Psoas muscle (tissue), 8 donors: ENCODE measurements around the gene CRB1. TPM values are rescaled to one million over a fixed set of nuclear protein-coding genes. Genes with fewer than 3 reads are reported as not detected.

ENCODE experiments used
- ATAC-seq, 4 donors: fragments of 200-7000 bp; cut with Tn5 transposase; one replicate each; pipeline ENCODE4 v1.9.1; 2020; ENCODE audit warnings: moderate library complexity in 3 of 4, mild to moderate bottlenecking in 2 of 4
- DNase-seq, 2 donors: peaks; one replicate each; pipeline ENCODE4 v3.0.0-alpha.2; 2020
- H3K27ac ChIP-seq: fragments of 200-600 bp; one replicate; pipeline ENCODE4 v1.8.0; 2022
- H3K27me3 ChIP-seq, 3 donors: fragments of 200-600 bp in 1 of 3; one replicate each; pipeline versions ENCODE4 v1.6.1 to v1.8.0; 2013 to 2022; ENCODE audit warnings: low read length in 2 of 3, mild to moderate bottlenecking in 2 of 3, moderate library complexity in 1 of 3; ENCODE audit not compliant: insufficient read depth in 3 of 3
- H3K36me3 ChIP-seq, 2 donors: fragments of 200-600 bp in 1 of 2; one replicate each; pipeline versions ENCODE4 v1.6.1 to v1.8.0; 2013 to 2022; ENCODE audit warnings: low read depth in 1 of 2, mild to moderate bottlenecking in 1 of 2, moderate library complexity in 1 of 2; ENCODE audit not compliant: insufficient read depth in 1 of 2
- H3K4me1 ChIP-seq: fragments of 200-600 bp; one replicate; pipeline ENCODE4 v1.8.0; 2022
- H3K4me3 ChIP-seq: fragments of 200-600 bp; one replicate; pipeline ENCODE4 v1.8.0; 2022; ENCODE audit warnings: mild to moderate bottlenecking
- H3K9me3 ChIP-seq: fragments of 200-600 bp; one replicate; pipeline ENCODE4 v1.8.0; 2022
- WGBS, 3 donors: extraction: QIAGEN DNeasy Blood & Tissue Kit; methylation state at CpG; one replicate each; pipeline versions ENCODE4 v1.1.6 to v1.1.7; 2013; 5-methylcytosine and 5-hydroxymethylcytosine counted together
- intact Hi-C, 2 donors: fragments of 100-400 bp; cut with DNase I; formaldehyde crosslinking; loops; one replicate each; pipeline versions ENCODE4 v1.11.0 to v1.14.2; 2022
- polyA plus RNA-seq, 3 donors: library from polyadenylated mRNA; stranded (reverse); fragments of 200-250 nt; gene quantifications; one replicate each; pipeline ENCODE4 v1.2.3, GENCODE V29; 2013
- total RNA-seq, 4 donors: library from RNA; stranded (reverse); fragmentation: NEBNext Ultra II Directional in 2 of 4; extraction: Animal tissue kit (Norgen Biotek cat#: 25700) in 2 of 4; gene quantifications; one replicate each; pipeline versions ENCODE4 v1.2.1 to v1.2.4, GENCODE V29; 2021 to 2023
- TF ChIP-seq, protein P1 (sequence below): fragments of 200-600 bp; IDR thresholded peaks from one replicate; pipeline ENCODE4 v1.8.0; 2022; ENCODE audit warnings: antibody characterized with exemption
- donor health status: healthy with polysubstance abuse.
- donor health status: DM: no; HTN: no; CAD: no; lungs with moderate emphysema.
- donor health status: Bipolar disorder and iron deficiency.
- donor health status: healthy.
- donor health status: DM: yes; HTN: yes; CAD: no.
- donor health status: DM: no; HTN: no; CAD: no.
- donor health status: DM: no; HTN: no; CAD: no.
- donor health status: DM: yes; HTN: yes; CAD: no.

The CRB1 gene
- total and polyA plus RNA-seq, 7 donors, result 0.06 to 1.3 (median 0.77) TPM

DNA sequence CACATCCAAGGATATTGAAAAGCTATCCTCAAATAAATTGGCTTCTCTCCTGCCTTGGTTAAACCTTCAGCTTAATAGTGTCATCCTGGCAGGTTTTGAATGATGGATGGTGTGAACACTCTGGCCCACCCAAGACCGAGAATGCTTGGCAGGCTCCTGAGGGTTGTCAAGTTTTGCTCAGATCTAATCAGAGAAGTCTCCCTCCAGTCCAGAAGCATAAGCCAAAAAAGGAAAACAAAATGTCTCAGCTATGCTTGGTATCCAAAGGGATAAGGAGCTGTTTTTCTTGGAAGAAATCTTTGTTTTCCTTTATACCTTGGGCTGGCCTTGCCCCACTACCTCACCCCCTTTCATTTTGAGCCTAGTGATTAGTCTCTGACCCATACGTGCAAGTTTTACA, 172.7 kb downstream of the CRB1 start:
- WGBS, 3 donors, result 60 to 67% (median 66%) methylated on average over 2 of the region's 2 CpGs
- H3K27ac ChIP-seq, result no peak overlapping the region
- no peak overlapping the region for H3K4me3 ChIP-seq
- no peaks in the 10 kb centered on the region for H3K4me1 ChIP-seq
- TF ChIP-seq, protein P1, sequence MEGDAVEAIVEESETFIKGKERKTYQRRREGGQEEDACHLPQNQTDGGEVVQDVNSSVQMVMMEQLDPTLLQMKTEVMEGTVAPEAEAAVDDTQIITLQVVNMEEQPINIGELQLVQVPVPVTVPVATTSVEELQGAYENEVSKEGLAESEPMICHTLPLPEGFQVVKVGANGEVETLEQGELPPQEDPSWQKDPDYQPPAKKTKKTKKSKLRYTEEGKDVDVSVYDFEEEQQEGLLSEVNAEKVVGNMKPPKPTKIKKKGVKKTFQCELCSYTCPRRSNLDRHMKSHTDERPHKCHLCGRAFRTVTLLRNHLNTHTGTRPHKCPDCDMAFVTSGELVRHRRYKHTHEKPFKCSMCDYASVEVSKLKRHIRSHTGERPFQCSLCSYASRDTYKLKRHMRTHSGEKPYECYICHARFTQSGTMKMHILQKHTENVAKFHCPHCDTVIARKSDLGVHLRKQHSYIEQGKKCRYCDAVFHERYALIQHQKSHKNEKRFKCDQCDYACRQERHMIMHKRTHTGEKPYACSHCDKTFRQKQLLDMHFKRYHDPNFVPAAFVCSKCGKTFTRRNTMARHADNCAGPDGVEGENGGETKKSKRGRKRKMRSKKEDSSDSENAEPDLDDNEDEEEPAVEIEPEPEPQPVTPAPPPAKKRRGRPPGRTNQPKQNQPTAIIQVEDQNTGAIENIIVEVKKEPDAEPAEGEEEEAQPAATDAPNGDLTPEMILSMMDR, result no peak
- no peaks in the 10 kb centered on the region for H3K36me3 ChIP-seq
- no peaks in the 10 kb centered on the region for H3K9me3 ChIP-seq
- H3K27me3 ChIP-seq, result no peaks in the 10 kb centered on the region
- ATAC-seq (no peak), DNase-seq (no peak)
- intact Hi-C loops, result no loop called here

DNA sequence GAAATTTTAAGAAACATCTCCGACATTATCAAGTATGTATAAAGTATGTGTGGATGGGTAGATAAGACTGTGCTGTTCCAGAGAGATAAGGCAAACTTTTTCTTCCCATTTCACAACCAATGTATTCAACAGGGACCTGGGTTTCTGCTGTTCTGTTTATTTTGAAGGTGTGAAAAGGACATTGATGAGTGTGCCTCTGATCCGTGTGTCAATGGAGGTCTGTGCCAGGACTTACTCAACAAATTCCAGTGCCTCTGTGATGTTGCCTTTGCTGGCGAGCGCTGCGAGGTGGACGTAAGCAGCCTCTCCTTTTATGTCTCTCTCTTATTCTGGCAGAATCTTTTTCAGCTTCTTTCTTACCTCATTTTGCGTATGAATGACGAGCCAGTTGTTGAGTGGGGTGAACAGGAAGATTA, 174.0 kb downstream of the CRB1 start:
- Histone ChIP-seq H3K27ac (no peak overlapping the region), H3K36me3 (no peaks in the 10 kb centered on the region), H3K4me1 (no peaks in the 10 kb centered on the region), H3K9me3 (no peaks in the 10 kb centered on the region), H3K27me3 (no peaks in the 10 kb centered on the region), H3K4me3 (no peak overlapping the region)
- TF ChIP-seq, protein P1, result no peak
- ATAC-seq (no peak), DNase-seq (no peak)
- intact Hi-C loops, result no loop called here
- 33 to 47% (median 35%) methylated on average over 8 of the region's 8 CpGs for WGBS, 3 donors

DNA sequence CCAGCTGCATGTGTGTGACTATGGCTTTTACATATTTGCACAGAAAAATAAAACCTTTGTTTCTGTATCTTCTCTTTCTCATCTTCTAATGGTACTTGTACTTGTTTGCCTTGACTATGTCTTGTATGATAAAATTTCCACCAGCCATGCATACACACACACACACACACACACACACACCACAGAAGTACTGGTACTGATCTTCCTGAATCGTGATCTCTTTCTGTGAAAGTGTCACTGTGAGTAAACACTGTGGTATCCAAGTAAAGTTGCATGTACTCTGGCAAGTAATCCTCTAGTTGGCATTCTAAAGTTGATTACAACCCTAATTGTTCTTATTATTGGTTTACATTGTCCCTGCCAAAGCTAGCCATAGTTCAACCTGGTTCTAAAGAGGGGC, 176.7 kb downstream of the CRB1 start:
- Histone ChIP-seq H3K27me3 (no peaks in the 10 kb centered on the region), H3K4me3 (no peak overlapping the region), H3K36me3 (no peaks in the 10 kb centered on the region), H3K27ac (no peak overlapping the region), H3K9me3 (no peaks in the 10 kb centered on the region), H3K4me1 (no peaks in the 10 kb centered on the region)
- intact Hi-C loops, result no loop called here
- TF ChIP-seq, protein P1, result no peak
- no peak for DNase-seq
- 19 to 52% (median 26%) methylated on average over 1 of the region's 1 CpG for WGBS, 3 donors
- ATAC-seq, result no peak

DNA sequence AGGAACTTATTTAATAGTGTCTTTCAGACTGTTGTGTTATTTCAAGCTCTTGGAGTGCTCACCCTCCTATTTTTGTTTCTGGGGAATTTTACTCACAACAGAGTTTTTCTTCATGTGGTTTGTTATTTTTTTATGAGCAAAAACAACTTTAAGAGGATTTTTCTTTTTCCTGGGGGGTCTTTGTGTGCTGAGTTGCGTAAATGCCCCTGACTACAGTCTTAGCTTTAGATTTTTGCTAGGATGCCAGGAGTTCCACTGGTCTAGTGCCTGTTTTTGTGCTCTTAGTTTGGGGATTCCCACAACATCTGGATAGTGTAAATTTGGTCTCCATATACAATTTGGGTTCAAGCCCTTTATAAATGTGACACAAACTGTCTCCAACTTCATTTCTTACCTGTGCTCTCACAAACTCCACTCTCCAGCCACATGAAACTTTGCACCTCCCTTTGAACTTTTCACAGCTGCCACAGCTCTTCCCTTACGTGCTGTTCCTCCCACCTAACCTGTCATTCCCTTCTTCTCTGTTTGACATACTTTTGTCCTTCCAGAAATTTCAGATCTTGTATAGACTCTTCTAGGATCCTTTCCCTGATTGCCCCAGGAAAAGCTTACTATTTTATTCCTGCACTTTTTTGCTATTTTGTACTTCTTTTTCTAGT, 180.2 kb downstream of the CRB1 start:
- Histone ChIP-seq H3K4me1 (no peaks in the 10 kb centered on the region), H3K4me3 (no peak overlapping the region), H3K9me3 (no peaks in the 10 kb centered on the region), H3K27me3 (no peaks in the 10 kb centered on the region), H3K27ac (no peak overlapping the region), H3K36me3 (no peaks in the 10 kb centered on the region)
- ATAC-seq (no peak), DNase-seq (no peak)
- 57 to 69% (median 62%) methylated on average over 2 of the region's 2 CpGs for WGBS, 3 donors
- intact Hi-C loops, result no loop called here
- TF ChIP-seq, protein P1, result no peak

DNA sequence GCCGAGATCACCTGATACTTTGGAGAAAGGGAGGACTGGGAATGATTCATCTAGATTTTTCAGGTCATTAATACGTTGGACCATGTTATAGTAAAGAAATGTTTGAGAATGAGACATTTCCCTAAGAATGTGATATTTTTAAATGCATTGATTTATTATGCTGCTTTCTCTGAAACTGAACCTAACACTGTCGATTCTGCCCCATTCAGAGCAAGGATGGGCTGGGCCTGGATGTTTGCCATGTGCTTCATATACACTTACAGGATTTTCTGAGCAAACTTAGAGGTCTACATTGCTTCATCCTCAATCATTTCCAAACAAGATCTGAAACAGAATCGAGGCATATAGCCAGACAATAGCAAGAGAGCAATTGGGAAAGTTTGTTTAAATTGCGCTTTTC, 183.3 kb downstream of the CRB1 start:
- TF ChIP-seq, protein P1, result no peak
- no peaks in the 10 kb centered on the region for H3K9me3 ChIP-seq
- ATAC-seq (no peak), DNase-seq (no peak)
- no peak overlapping the region for H3K27ac ChIP-seq
- no peaks in the 10 kb centered on the region for H3K4me1 ChIP-seq
- no peak overlapping the region for H3K4me3 ChIP-seq
- no peaks in the 10 kb centered on the region for H3K36me3 ChIP-seq
- WGBS, 3 donors, result 73 to 76% (median 75%) methylated on average over 5 of the region's 5 CpGs
- no peaks in the 10 kb centered on the region for H3K27me3 ChIP-seq
- intact Hi-C loops, result no loop called here
